ENCODE data around the gene ZNF135.

Gene ZNF135

GRCh38 chr19:58096884-58097283 is 37.8 kb downstream of the ZNF135 start:
- no peak for DNase-seq

GRCh38 chr19:58097349-58097748 is 38.3 kb downstream of the ZNF135 start:
- no peak for DNase-seq

- peak; percentile 95 for DNase-seq
Measured at GRCh38 chr19:58097781-58098681, 38.9 kb downstream of the ZNF135 start, which contains the start of gene ZSCAN18. Gene ZSCAN18 (minus strand): TSS chr19:58098231. CDS start chr19:58090267, 7,964 bp downstream.

GRCh38 chr19:58098682-58098998 is 39.6 kb downstream of the ZNF135 start:
- DNase-seq: no peak

GRCh38 chr19:58107778-58108545 is 48.9 kb downstream of the ZNF135 start:
- no peak for DNase-seq

GRCh38 chr19:58108546-58108817 is 49.4 kb downstream of the ZNF135 start:
- DNase-seq: no peak

- no peak for DNase-seq
Measured at GRCh38 chr19:58117841-58118575, 58.9 kb downstream of the ZNF135 start.

- no peak for DNase-seq
Measured at GRCh38 chr19:58118979-58119733, 60.1 kb downstream of the ZNF135 start.
